HEK293 (cell line): ENCODE results near the gene CALHM6.

ENCODE experiments used
- CTCF ChIP-seq: fragments of 450-650 bp; formaldehyde crosslinking; IDR thresholded peaks from 2 replicates; pipeline ENCODE4 v1.5.1; 2016; ENCODE audit warnings: missing biosample characterization, missing genetic modification characterization
- REST ChIP-seq: fragments of 450-650 bp; formaldehyde crosslinking; IDR thresholded peaks from 2 replicates; pipeline ENCODE4 v1.5.1; 2016; ENCODE audit warnings: missing biosample characterization, missing genetic modification characterization
- ZNF19 ChIP-seq: fragments of 450-650 bp; formaldehyde crosslinking; IDR thresholded peaks from 2 replicates; pipeline ENCODE4; 2016; ENCODE audit warnings: missing biosample characterization, missing genetic modification characterization, low read depth
- ZNF266 ChIP-seq: fragments of 450-650 bp; formaldehyde crosslinking; IDR thresholded peaks from 2 replicates; pipeline ENCODE4 v1.5.1; 2016; ENCODE audit warnings: missing biosample characterization, missing genetic modification characterization, low read depth
- ZNF548 ChIP-seq: fragments of 450-650 bp; formaldehyde crosslinking; IDR thresholded peaks from 2 replicates; pipeline ENCODE4 v1.5.1; 2016; ENCODE audit warnings: missing biosample characterization, missing genetic modification characterization
- ZSCAN16 ChIP-seq: fragments of 450-650 bp; formaldehyde crosslinking; IDR thresholded peaks from 2 replicates; pipeline ENCODE4 v1.5.1; 2016; ENCODE audit warnings: missing biosample characterization, missing genetic modification characterization

GRCh38 chr6:116430860-116431259 lies 30.3 kb upstream of the CALHM6 start:
- TF ChIP-seq REST (tag by site-specific recombination) (no peak), ZNF548 (no peak), CTCF (tag by site-specific recombination) (no peak), ZNF19 (tag by site-specific recombination) (no peak), ZNF266 (no peak), ZSCAN16 (tag by site-specific recombination) (no peak)
